Cardiac muscle cell (in vitro differentiated cells and primary cell): ENCODE measurements around the gene N4BP2. TPM values are rescaled to one million over a fixed set of nuclear protein-coding genes. Genes with fewer than 3 reads are reported as not detected.
"Not testable (repeated sequence)": the region's sequence is repeated elsewhere in the genome, so short reads cannot be mapped to it uniquely, and the experiment has no call there.

ENCODE experiments used
- DNase-seq, 2 donors: peaks; one replicate each; pipeline versions ENCODE4 v3.0.0 to v3.0.0-alpha.2; 2010 to 2017; ENCODE audit warnings: low read depth in 1 of 2, low spot score in 1 of 2
- H3K27ac ChIP-seq: fragments of 200-600 bp; sonication (generic); 2 replicates; pipeline ENCODE4 v1.5.1; 2016
- H3K27me3 ChIP-seq: fragments of 200-600 bp; sonication (generic); 2 replicates; pipeline ENCODE4 v1.6.0; 2016; ENCODE audit warnings: control low read depth
- H3K36me3 ChIP-seq: fragments of 200-600 bp; sonication (generic); 2 replicates; pipeline ENCODE4 v1.5.1; 2016; ENCODE audit warnings: control low read depth
- H3K4me1 ChIP-seq: fragments of 200-600 bp; sonication (generic); 2 replicates; pipeline ENCODE4 v1.8.1; 2017; ENCODE audit warnings: low read depth, mild to moderate bottlenecking, mixed run types
- H3K4me3 ChIP-seq: fragments of 200-600 bp; sonication (generic); 2 replicates; pipeline ENCODE4 v1.5.1; 2016; ENCODE audit warnings: mild to moderate bottlenecking
- H3K9me3 ChIP-seq: fragments of 200-600 bp; sonication (generic); 2 replicates; pipeline ENCODE4 v1.5.1; 2017; ENCODE audit warnings: low read depth, mild to moderate bottlenecking, control low read depth
- CTCF ChIP-seq: IDR thresholded peaks from 2 replicates; pipeline ENCODE4 v1.5.1; 2012; ENCODE audit warnings: low read depth, mild to moderate bottlenecking, low read length
- polyA plus RNA-seq: library from polyadenylated mRNA; unstranded; fragments of >200 nt; fragmentation: Nextera tagmentation; extraction: Ambion mirVana; gene quantifications from 2 replicates; pipeline ENCODE4 v1.2.1, GENCODE V29; 2016
- total RNA-seq: library from RNA; depleted of rRNA; stranded (reverse); fragments of >200 nt; gene quantifications from 2 replicates; pipeline ENCODE4 v1.2.3, GENCODE V29; 2016

The N4BP2 gene
- 17.8 and 27.9 TPM in 2 replicates for total RNA-seq
- polyA plus RNA-seq, result 21.9 and 22.1 TPM in 2 replicates

GRCh38 chr4:40056716-40057585, at the start of gene N4BP2:
Gene N4BP2 (plus strand): TSS chr4:40056850. CDS start chr4:40097341, 40,491 bp downstream.
- H3K27me3 ChIP-seq, result no peaks in the 10 kb centered on the region
- H3K4me3 ChIP-seq, result peak within 1 kb of the TSS; percentile 92
- H3K9me3 ChIP-seq, result no peaks in the 10 kb centered on the region
- peak; percentile 60 for TF ChIP-seq CTCF
- H3K4me1 ChIP-seq, result peaks cover 10% of the 10 kb centered on the region
- DNase-seq, result peak; percentile 90 to 94
- H3K36me3 ChIP-seq, result no peaks in the 10 kb centered on the region
- peak within 1 kb of the TSS; percentile 95 for H3K27ac ChIP-seq

- DNase-seq, result no peak
- no peaks in the 10 kb centered on the region for H3K36me3 ChIP-seq
- H3K9me3 ChIP-seq, result no peaks in the 10 kb centered on the region
- H3K4me3 ChIP-seq, result no peak overlapping the region
- no peaks in the 10 kb centered on the region for H3K27me3 ChIP-seq
- no peak overlapping the region for H3K27ac ChIP-seq
- no peaks in the 10 kb centered on the region for H3K4me1 ChIP-seq
- TF ChIP-seq CTCF, result no peak
Measured at GRCh38 chr4:40016007-40016406, 40.6 kb upstream of the N4BP2 start.

- Histone ChIP-seq H3K9me3 (no peaks in the 10 kb centered on the region), H3K4me3 (no peak overlapping the region), H3K36me3 (no peaks in the 10 kb centered on the region), H3K4me1 (no peaks in the 10 kb centered on the region), H3K27me3 (no peaks in the 10 kb centered on the region), H3K27ac (no peak overlapping the region)
- DNase-seq, result no peak
- no peak for TF ChIP-seq CTCF
Measured at GRCh38 chr4:40020221-40020620, 36.4 kb upstream of the N4BP2 start.

GRCh38 chr4:40021116-40021515, 35.5 kb upstream of the N4BP2 start:
- not testable (repeated sequence) for H3K36me3 ChIP-seq, H3K27ac ChIP-seq, H3K4me1 ChIP-seq, H3K9me3 ChIP-seq, H3K4me3 ChIP-seq, H3K27me3 ChIP-seq, DNase-seq

- not testable (repeated sequence) for H3K27me3 ChIP-seq
Measured at GRCh38 chr4:40024049-40024448, 32.6 kb upstream of the N4BP2 start.

GRCh38 chr4:40032785-40033184, 23.9 kb upstream of the N4BP2 start:
- no peak for DNase-seq
- Histone ChIP-seq H3K4me1 (no peaks in the 10 kb centered on the region), H3K4me3 (no peak overlapping the region), H3K27ac (no peak overlapping the region), H3K9me3 (no peaks in the 10 kb centered on the region), H3K27me3 (no peaks in the 10 kb centered on the region), H3K36me3 (no peaks in the 10 kb centered on the region)
- TF ChIP-seq CTCF, result no peak

More at GRCh38 chr4:40024049-40024448, 32.6 kb upstream of the N4BP2 start:
- not testable (repeated sequence) for H3K4me1 ChIP-seq, H3K27ac ChIP-seq, H3K4me3 ChIP-seq, H3K36me3 ChIP-seq, DNase-seq, H3K9me3 ChIP-seq
